Keratinocyte (primary cell): Measurements from ENCODE around the gene DISP2. TPM values are rescaled to one million over a fixed set of nuclear protein-coding genes. Genes with fewer than 3 reads are reported as not detected.

Source experiments
- DNase-seq: peaks from one replicate; pipeline ENCODE4 v3.0.0-alpha.2; 2011; ENCODE audit warnings: low read depth, missing footprints, low spot score
- FAIRE-seq: peaks from 2 replicates; lab custom pipeline; 2011; peaks lifted over from hg19 to GRCh38; lab: Jason Lieb, UNC
- H2AFZ ChIP-seq: 2 replicates; pipeline ENCODE4 v1.6.0; 2012; ENCODE audit warnings: low read length, control low read depth, inconsistent platforms; ENCODE audit not compliant: control insufficient read depth
- H3K27ac ChIP-seq: 2 replicates; pipeline ENCODE4 v1.5.1; 2011; ENCODE audit warnings: low read length; ENCODE audit not compliant: control insufficient read depth, insufficient read depth
- H3K27me3 ChIP-seq: 3 replicates; pipeline ENCODE4 v1.6.0; 2011; ENCODE audit warnings: low read length; ENCODE audit not compliant: control insufficient read depth, insufficient read depth; ENCODE audit errors: extremely low read depth
- H3K36me3 ChIP-seq, 2 experiments: 2 replicates in 1 of 2; 3 replicates in 1 of 2; pipeline ENCODE4 v1.5.1; 2011; ENCODE audit warnings: low read length in 2 of 2, mild to moderate bottlenecking in 1 of 2; ENCODE audit not compliant: control insufficient read depth in 2 of 2, insufficient read depth in 2 of 2; ENCODE audit errors: extremely low read depth in 1 of 2
- H3K4me1 ChIP-seq: 3 replicates; pipeline ENCODE4 v1.5.1; 2011; ENCODE audit warnings: low read length; ENCODE audit not compliant: control insufficient read depth, insufficient read depth; ENCODE audit errors: extremely low read depth
- H3K4me2 ChIP-seq: 3 replicates; pipeline ENCODE4 v1.6.0; 2011; ENCODE audit warnings: low read depth, low read length; ENCODE audit not compliant: control insufficient read depth, insufficient read depth; ENCODE audit errors: extremely low read depth
- H3K4me3 ChIP-seq, 3 experiments: fragments of 200-600 bp in 1 of 3; sonication (generic) in 1 of 3; 2 replicates in 2 of 3; 3 replicates in 1 of 3; pipeline ENCODE4 v1.5.1; 2011 to 2016; ENCODE audit warnings: low read length in 3 of 3, mild to moderate bottlenecking in 3 of 3, control low read depth in 2 of 3, inconsistent platforms in 1 of 3, low read depth in 1 of 3, mixed read lengths in 1 of 3, mixed run types in 1 of 3, moderate library complexity in 1 of 3; ENCODE audit not compliant: control insufficient read depth in 2 of 3, insufficient read depth in 2 of 3; ENCODE audit errors: extremely low read depth in 1 of 3
- H3K79me2 ChIP-seq: 2 replicates; pipeline ENCODE4 v1.6.0; 2012; ENCODE audit warnings: low read length; ENCODE audit not compliant: control insufficient read depth, insufficient read depth
- H3K9ac ChIP-seq: 3 replicates; pipeline ENCODE4 v1.6.0; 2011; ENCODE audit warnings: low read length; ENCODE audit not compliant: control insufficient read depth, insufficient read depth; ENCODE audit errors: extremely low read depth
- H3K9me1 ChIP-seq: 3 replicates; pipeline ENCODE4 v1.6.0; 2011; ENCODE audit warnings: low read length; ENCODE audit not compliant: control insufficient read depth, insufficient read depth; ENCODE audit errors: extremely low read depth
- H3K9me3 ChIP-seq: 2 replicates; pipeline ENCODE4 v1.5.1; 2012; ENCODE audit warnings: low read depth, low read length; ENCODE audit not compliant: control insufficient read depth
- H4K20me1 ChIP-seq: 3 replicates; pipeline ENCODE4 v1.6.0; 2011; ENCODE audit warnings: low read length; ENCODE audit not compliant: control insufficient read depth, insufficient read depth; ENCODE audit errors: extremely low read depth
- EZH2 ChIP-seq: IDR thresholded peaks from one replicate; pipeline ENCODE4 v1.6.1; 2012; ENCODE audit warnings: inconsistent platforms, mild to moderate bottlenecking, low read length, moderate library complexity
- dilution Hi-C: fragments of 300-500 bp; cut with MboI; formaldehyde crosslinking; loops from one replicate; pipeline ENCODE4 v1.7.0; 2020; ENCODE audit warnings: low sequenced_read_pairs; ENCODE audit not compliant: extremely low pct_ligation_motif_present
- polyA plus RNA-seq, 5 experiments: library from polyadenylated mRNA; depleted of rRNA in 3 of 5; stranded (reverse) in 3 of 5; stranded (forward) in 1 of 5; unstranded in 1 of 5; fragments of >200 nt; gene quantifications; 1 replicate in 1 of 5; 2 replicates in 3 of 5; 3 replicates in 1 of 5; pipeline versions ENCODE4 v1.2.1 to v1.2.3, GENCODE V29; 2011 to 2012; ENCODE audit warnings: missing spikeins in 2 of 5, low read depth in 1 of 5, low replicate concordance in 1 of 5
- TF ChIP-seq, protein P1 (sequence below), 3 experiments: IDR thresholded peaks in 1 of 3; conservative IDR thresholded peaks in 1 of 3; optimal IDR thresholded peaks in 1 of 3; 2 replicates in 2 of 3; 3 replicates in 1 of 3; pipeline versions ENCODE3 to v1.5.1; 2011; ENCODE audit warnings: low read length in 3 of 3, mild to moderate bottlenecking in 3 of 3, moderate library complexity in 2 of 3, control low read depth in 1 of 3, inconsistent platforms in 1 of 3; ENCODE audit not compliant: insufficient read depth in 2 of 3; ENCODE audit errors: extremely low read depth in 1 of 3

The DISP2 gene
- polyA plus RNA-seq, 1 donor (not counting 4 experiments of a cell fraction or from before 2014, with no cell fraction given) = 0.12 TPM

DNA sequence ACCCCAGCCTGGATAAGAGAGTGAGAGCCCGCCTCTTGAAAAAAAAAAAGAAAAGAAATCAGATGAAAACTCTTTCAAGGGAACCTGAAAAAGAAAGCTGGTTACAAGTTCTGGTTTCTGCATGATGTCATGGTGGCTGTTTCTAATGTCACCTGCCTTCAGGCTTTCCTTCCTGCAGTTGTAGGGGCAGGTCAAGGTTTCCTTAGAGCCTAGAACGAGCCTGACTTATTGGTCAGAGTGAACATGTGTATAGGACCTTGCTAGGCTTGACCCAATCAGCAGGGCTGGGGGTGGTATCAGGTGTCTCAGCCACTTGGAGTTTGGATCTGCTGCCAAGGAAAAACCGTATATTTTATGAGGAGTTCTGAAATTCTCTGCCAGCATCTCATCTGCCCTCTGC lies 51.3 kb downstream of the DISP2 start:
- TF ChIP-seq EZH2 = no peak
- TF ChIP-seq, protein P1, sequence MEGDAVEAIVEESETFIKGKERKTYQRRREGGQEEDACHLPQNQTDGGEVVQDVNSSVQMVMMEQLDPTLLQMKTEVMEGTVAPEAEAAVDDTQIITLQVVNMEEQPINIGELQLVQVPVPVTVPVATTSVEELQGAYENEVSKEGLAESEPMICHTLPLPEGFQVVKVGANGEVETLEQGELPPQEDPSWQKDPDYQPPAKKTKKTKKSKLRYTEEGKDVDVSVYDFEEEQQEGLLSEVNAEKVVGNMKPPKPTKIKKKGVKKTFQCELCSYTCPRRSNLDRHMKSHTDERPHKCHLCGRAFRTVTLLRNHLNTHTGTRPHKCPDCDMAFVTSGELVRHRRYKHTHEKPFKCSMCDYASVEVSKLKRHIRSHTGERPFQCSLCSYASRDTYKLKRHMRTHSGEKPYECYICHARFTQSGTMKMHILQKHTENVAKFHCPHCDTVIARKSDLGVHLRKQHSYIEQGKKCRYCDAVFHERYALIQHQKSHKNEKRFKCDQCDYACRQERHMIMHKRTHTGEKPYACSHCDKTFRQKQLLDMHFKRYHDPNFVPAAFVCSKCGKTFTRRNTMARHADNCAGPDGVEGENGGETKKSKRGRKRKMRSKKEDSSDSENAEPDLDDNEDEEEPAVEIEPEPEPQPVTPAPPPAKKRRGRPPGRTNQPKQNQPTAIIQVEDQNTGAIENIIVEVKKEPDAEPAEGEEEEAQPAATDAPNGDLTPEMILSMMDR (optimal IDR thresholded peaks at IDR 0.05 in 1 of 3, IDR thresholded peaks at IDR 0.05 in 1 of 3, conservative IDR thresholded peaks at IDR 0.05 in 1 of 3; ENCODE audit: extremely low read depth in 1 of 3, insufficient read depth in 2 of 3, low read length in 3 of 3) = no peak
- no peak for DNase-seq
- dilution Hi-C loops = no loop called here
- H4K20me1 ChIP-seq = no peaks in the 10 kb centered on the region
- no peaks in the 10 kb centered on the region for H3K9me3 ChIP-seq
- no peaks in the 10 kb centered on the region for H3K27me3 ChIP-seq
- no peaks in the 10 kb centered on the region for H3K9me1 ChIP-seq
- FAIRE-seq = no peak
- H3K36me3 ChIP-seq = peaks cover 7 to 14% of the 10 kb centered on the region in 2 experiments
- no peak overlapping the region for H3K27ac ChIP-seq
- no peak overlapping the region for H3K9ac ChIP-seq
- peaks cover 11% of the 10 kb centered on the region for H3K4me1 ChIP-seq
- no peaks in the 10 kb centered on the region for H3K79me2 ChIP-seq
- H3K4me2 ChIP-seq = no peak overlapping the region
- H2AFZ ChIP-seq = no peak overlapping the region
- no peak overlapping the region for H3K4me3 ChIP-seq

DNA sequence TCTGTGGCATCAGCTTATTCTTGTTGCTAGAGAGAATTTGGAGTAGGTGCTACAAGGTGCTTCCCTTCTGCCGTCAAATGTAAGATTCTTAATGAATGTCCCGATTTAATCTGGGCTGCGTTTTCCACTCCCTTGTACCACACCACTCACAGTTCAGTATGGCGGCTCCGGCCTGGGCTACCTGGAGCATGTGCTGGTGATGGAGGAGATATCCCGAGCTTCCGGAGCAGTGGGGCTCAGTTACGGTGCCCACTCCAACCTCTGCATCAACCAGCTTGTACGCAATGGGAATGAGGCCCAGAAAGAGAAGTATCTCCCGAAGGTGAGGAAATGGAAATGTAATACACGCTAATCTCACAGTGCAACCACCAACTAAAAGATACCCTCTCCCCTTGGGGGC lies 52.5 kb downstream of the DISP2 start:
- no peak overlapping the region for H3K4me2 ChIP-seq
- no peak overlapping the region for H3K4me3 ChIP-seq
- peaks cover 10 to 16% of the 10 kb centered on the region in 2 experiments for H3K36me3 ChIP-seq
- peaks cover 1% of the 10 kb centered on the region for H3K4me1 ChIP-seq
- no peaks in the 10 kb centered on the region for H4K20me1 ChIP-seq
- H3K79me2 ChIP-seq = no peaks in the 10 kb centered on the region
- H3K27ac ChIP-seq = no peak overlapping the region
- dilution Hi-C loops = no loop called here
- no peaks in the 10 kb centered on the region for H3K9me3 ChIP-seq
- H3K9ac ChIP-seq = no peak overlapping the region
- DNase-seq (no peak), FAIRE-seq (no peak)
- no peak for TF ChIP-seq EZH2
- TF ChIP-seq, protein P1 (optimal IDR thresholded peaks at IDR 0.05 in 1 of 3, IDR thresholded peaks at IDR 0.05 in 1 of 3, conservative IDR thresholded peaks at IDR 0.05 in 1 of 3; ENCODE audit: extremely low read depth in 1 of 3, insufficient read depth in 2 of 3, low read length in 3 of 3) = no peak
- no peaks in the 10 kb centered on the region for H3K27me3 ChIP-seq
- H2AFZ ChIP-seq = no peak overlapping the region
- no peaks in the 10 kb centered on the region for H3K9me1 ChIP-seq
